Measurements from ENCODE around the gene ACLY.
"Not testable (repeated sequence)": the region's sequence is repeated elsewhere in the genome, so short reads cannot be mapped to it uniquely, and the experiment has no call there.

ACLY gene

GRCh38 chr17:41895617-41896016 lies 23.1 kb downstream of the ACLY start:
- Histone ChIP-seq H3K36me3 (ENCODE audit: control insufficient read depth in 1 of 2, insufficient read depth in 2 of 2, low read length in 2 of 2) (peaks cover 45 to 91% of the 10 kb centered on the region in 2 donors), H3K27me3 (ENCODE audit: control insufficient read depth in 1 of 2, insufficient read depth in 2 of 2, low read length in 2 of 2) (no peaks in the 10 kb centered on the region), H3K9me3 (ENCODE audit: control insufficient read depth in 1 of 2, low read length in 2 of 2) (no peaks in the 10 kb centered on the region), H3K27ac (ENCODE audit: low read depth, low read length) (no peak overlapping the region), H3K4me1 (ENCODE audit: control insufficient read depth in 1 of 2, insufficient read depth in 2 of 2, low read length in 2 of 2) (no peaks in the 10 kb centered on the region), H3K4me3 (ENCODE audit: low read depth in 1 of 2, low read length in 2 of 2) (no peak overlapping the region), H3K9ac (ENCODE audit: low read depth in 1 of 2, low read length in 2 of 2) (no peak overlapping the region)

- H3K4me1 ChIP-seq (ENCODE audit: control insufficient read depth in 1 of 2, insufficient read depth in 2 of 2, low read length in 2 of 2): no peaks in the 10 kb centered on the region
- H3K36me3 ChIP-seq (ENCODE audit: control insufficient read depth in 1 of 2, insufficient read depth in 2 of 2, low read length in 2 of 2): peaks cover 45 to 90% of the 10 kb centered on the region in 2 donors
- no peaks in the 10 kb centered on the region for H3K27me3 ChIP-seq (ENCODE audit: control insufficient read depth in 1 of 2, insufficient read depth in 2 of 2, low read length in 2 of 2)
- H3K9me3 ChIP-seq (ENCODE audit: control insufficient read depth in 1 of 2, low read length in 2 of 2): no peaks in the 10 kb centered on the region
- H3K4me3 ChIP-seq (ENCODE audit: low read depth in 1 of 2, low read length in 2 of 2): no peak overlapping the region
- H3K9ac ChIP-seq (ENCODE audit: low read depth in 1 of 2, low read length in 2 of 2): no peak overlapping the region
- no peak overlapping the region for H3K27ac ChIP-seq (ENCODE audit: low read depth, low read length)
Measured at GRCh38 chr17:41894791-41895331, 23.9 kb downstream of the ACLY start.

GRCh38 chr17:41893384-41893783 lies 25.4 kb downstream of the ACLY start:
- Histone ChIP-seq H3K9me3 (ENCODE audit: control insufficient read depth in 1 of 2, low read length in 2 of 2) (no peaks in the 10 kb centered on the region), H3K36me3 (ENCODE audit: control insufficient read depth in 1 of 2, insufficient read depth in 2 of 2, low read length in 2 of 2) (peaks cover 37 to 91% of the 10 kb centered on the region in 2 donors), H3K4me1 (ENCODE audit: control insufficient read depth in 1 of 2, insufficient read depth in 2 of 2, low read length in 2 of 2) (no peaks in the 10 kb centered on the region), H3K9ac (ENCODE audit: low read depth in 1 of 2, low read length in 2 of 2) (no peak overlapping the region), H3K27me3 (ENCODE audit: control insufficient read depth in 1 of 2, insufficient read depth in 2 of 2, low read length in 2 of 2) (no peaks in the 10 kb centered on the region), H3K4me3 (ENCODE audit: low read depth in 1 of 2, low read length in 2 of 2) (no peak overlapping the region), H3K27ac (ENCODE audit: low read depth, low read length) (no peak overlapping the region)

GRCh38 chr17:41892021-41892376 lies 26.8 kb downstream of the ACLY start:
- no peaks in the 10 kb centered on the region for H3K4me1 ChIP-seq (ENCODE audit: control insufficient read depth in 1 of 2, insufficient read depth in 2 of 2, low read length in 2 of 2)
- peaks cover 36 to 91% of the 10 kb centered on the region in 2 donors for H3K36me3 ChIP-seq (ENCODE audit: control insufficient read depth in 1 of 2, insufficient read depth in 2 of 2, low read length in 2 of 2)
- no peaks in the 10 kb centered on the region for H3K9me3 ChIP-seq (ENCODE audit: control insufficient read depth in 1 of 2, low read length in 2 of 2)
- H3K27ac ChIP-seq (ENCODE audit: low read depth, low read length): no peak overlapping the region
- H3K27me3 ChIP-seq (ENCODE audit: control insufficient read depth in 1 of 2, insufficient read depth in 2 of 2, low read length in 2 of 2): no peaks in the 10 kb centered on the region
- H3K9ac ChIP-seq (ENCODE audit: low read depth in 1 of 2, low read length in 2 of 2): no peak overlapping the region
- H3K4me3 ChIP-seq (ENCODE audit: low read depth in 1 of 2, low read length in 2 of 2): no peak overlapping the region

- H3K4me3 ChIP-seq (ENCODE audit: low read depth in 1 of 2, low read length in 2 of 2): no peak overlapping the region
- no peak overlapping the region for H3K27ac ChIP-seq (ENCODE audit: low read depth, low read length)
- no peaks in the 10 kb centered on the region for H3K27me3 ChIP-seq (ENCODE audit: control insufficient read depth in 1 of 2, insufficient read depth in 2 of 2, low read length in 2 of 2)
- H3K36me3 ChIP-seq (ENCODE audit: control insufficient read depth in 1 of 2, insufficient read depth in 2 of 2, low read length in 2 of 2): peaks cover 34 to 91% of the 10 kb centered on the region in 2 donors
- H3K9me3 ChIP-seq (ENCODE audit: control insufficient read depth in 1 of 2, low read length in 2 of 2): no peaks in the 10 kb centered on the region
- no peaks in the 10 kb centered on the region for H3K4me1 ChIP-seq (ENCODE audit: control insufficient read depth in 1 of 2, insufficient read depth in 2 of 2, low read length in 2 of 2)
- H3K9ac ChIP-seq (ENCODE audit: low read depth in 1 of 2, low read length in 2 of 2): no peak overlapping the region
Measured at GRCh38 chr17:41891135-41892020, 27.4 kb downstream of the ACLY start.

GRCh38 chr17:41888332-41888965 lies 30.3 kb downstream of the ACLY start:
- no peaks in the 10 kb centered on the region for H3K27me3 ChIP-seq (ENCODE audit: control insufficient read depth in 1 of 2, insufficient read depth in 2 of 2, low read length in 2 of 2)
- peaks cover 34 to 91% of the 10 kb centered on the region in 2 donors for H3K36me3 ChIP-seq (ENCODE audit: control insufficient read depth in 1 of 2, insufficient read depth in 2 of 2, low read length in 2 of 2)
- H3K4me1 ChIP-seq (ENCODE audit: control insufficient read depth in 1 of 2, insufficient read depth in 2 of 2, low read length in 2 of 2): no peaks in the 10 kb centered on the region
- H3K4me3 ChIP-seq (ENCODE audit: low read depth in 1 of 2, low read length in 2 of 2): no peak overlapping the region
- H3K27ac ChIP-seq (ENCODE audit: low read depth, low read length): no peak overlapping the region
- no peaks in the 10 kb centered on the region for H3K9me3 ChIP-seq (ENCODE audit: control insufficient read depth in 1 of 2, low read length in 2 of 2)
- H3K9ac ChIP-seq (ENCODE audit: low read depth in 1 of 2, low read length in 2 of 2): no peak overlapping the region

GRCh38 chr17:41885733-41886132 lies 33.0 kb downstream of the ACLY start:
- H3K4me1 ChIP-seq (ENCODE audit: control insufficient read depth in 1 of 2, insufficient read depth in 2 of 2, low read length in 2 of 2): no peaks in the 10 kb centered on the region
- H3K27ac ChIP-seq (ENCODE audit: low read depth, low read length): no peak overlapping the region
- H3K9me3 ChIP-seq (ENCODE audit: control insufficient read depth in 1 of 2, low read length in 2 of 2): no peaks in the 10 kb centered on the region
- no peaks in the 10 kb centered on the region for H3K27me3 ChIP-seq (ENCODE audit: control insufficient read depth in 1 of 2, insufficient read depth in 2 of 2, low read length in 2 of 2)
- no peak overlapping the region for H3K4me3 ChIP-seq (ENCODE audit: low read depth in 1 of 2, low read length in 2 of 2)
- peaks cover 31 to 88% of the 10 kb centered on the region in 2 donors for H3K36me3 ChIP-seq (ENCODE audit: control insufficient read depth in 1 of 2, insufficient read depth in 2 of 2, low read length in 2 of 2)
- no peak overlapping the region for H3K9ac ChIP-seq (ENCODE audit: low read depth in 1 of 2, low read length in 2 of 2)

GRCh38 chr17:41882756-41883155 lies 36.0 kb downstream of the ACLY start:
- Histone ChIP-seq H3K27me3 (ENCODE audit: control insufficient read depth in 1 of 2, insufficient read depth in 2 of 2, low read length in 2 of 2) (no peaks in the 10 kb centered on the region), H3K27ac (ENCODE audit: low read depth, low read length) (no peak overlapping the region), H3K4me3 (ENCODE audit: low read depth in 1 of 2, low read length in 2 of 2) (no peak overlapping the region), H3K36me3 (ENCODE audit: control insufficient read depth in 1 of 2, insufficient read depth in 2 of 2, low read length in 2 of 2) (peaks cover 41 to 94% of the 10 kb centered on the region in 2 donors), H3K9me3 (ENCODE audit: control insufficient read depth in 1 of 2, low read length in 2 of 2) (no peaks in the 10 kb centered on the region), H3K9ac (ENCODE audit: low read depth in 1 of 2, low read length in 2 of 2) (no peak overlapping the region), H3K4me1 (ENCODE audit: control insufficient read depth in 1 of 2, insufficient read depth in 2 of 2, low read length in 2 of 2) (no peaks in the 10 kb centered on the region)

- Histone ChIP-seq H3K36me3 (ENCODE audit: control insufficient read depth in 1 of 2, insufficient read depth in 2 of 2, low read length in 2 of 2) (peaks cover 24 to 77% of the 10 kb centered on the region in 2 donors), H3K27me3 (ENCODE audit: control insufficient read depth in 1 of 2, insufficient read depth in 2 of 2, low read length in 2 of 2) (no peaks in the 10 kb centered on the region)
Measured at GRCh38 chr17:41880130-41880529, 38.6 kb downstream of the ACLY start.

GRCh38 chr17:41874293-41874670 lies 44.5 kb downstream of the ACLY start:
- not testable (repeated sequence) for H3K9ac ChIP-seq (ENCODE audit: low read depth in 1 of 2, low read length in 2 of 2); H3K9me3 ChIP-seq (ENCODE audit: control insufficient read depth in 1 of 2, low read length in 2 of 2); H3K27me3 ChIP-seq (ENCODE audit: control insufficient read depth in 1 of 2, insufficient read depth in 2 of 2, low read length in 2 of 2); H3K4me1 ChIP-seq (ENCODE audit: control insufficient read depth in 1 of 2, insufficient read depth in 2 of 2, low read length in 2 of 2); H3K27ac ChIP-seq (ENCODE audit: low read depth, low read length); H3K4me3 ChIP-seq (ENCODE audit: low read depth in 1 of 2, low read length in 2 of 2)
- peaks cover 44 to 71% of the 10 kb centered on the region in 2 donors for H3K36me3 ChIP-seq (ENCODE audit: control insufficient read depth in 1 of 2, insufficient read depth in 2 of 2, low read length in 2 of 2)

More at GRCh38 chr17:41880130-41880529, 38.6 kb downstream of the ACLY start:
- no peaks in the 10 kb centered on the region for H3K9me3 ChIP-seq (ENCODE audit: control insufficient read depth in 1 of 2, low read length in 2 of 2)
- H3K4me1 ChIP-seq (ENCODE audit: control insufficient read depth in 1 of 2, insufficient read depth in 2 of 2, low read length in 2 of 2): no peaks in the 10 kb centered on the region
- no peak overlapping the region for H3K27ac ChIP-seq (ENCODE audit: low read depth, low read length)
- no peak overlapping the region for H3K9ac ChIP-seq (ENCODE audit: low read depth in 1 of 2, low read length in 2 of 2)
- no peak overlapping the region for H3K4me3 ChIP-seq (ENCODE audit: low read depth in 1 of 2, low read length in 2 of 2)

Measured in duodenal mucosa (tissue), 2 donors.